Sigmoid colon (tissue), 7 donors: Measurements from ENCODE around the gene KANK2. TPM values are rescaled to one million over a fixed set of nuclear protein-coding genes. Genes with fewer than 3 reads are reported as not detected.

Source experiments
- DNase-seq: peaks from one replicate; pipeline ENCODE4 v3.0.0-alpha.2; 2019
- H3K27ac ChIP-seq, 4 donors: fragments of 200-600 bp; sonication (generic); one replicate each; pipeline ENCODE4 v1.5.1; 2016 to 2019; ENCODE audit warnings: mild to moderate bottlenecking in 1 of 4
- H3K27me3 ChIP-seq, 3 donors: fragments of 200-600 bp; sonication (generic); one replicate each; pipeline ENCODE4 v1.5.1; 2019; ENCODE audit warnings: mild to moderate bottlenecking in 1 of 3
- H3K36me3 ChIP-seq, 4 donors: fragments of 200-600 bp; sonication (generic); one replicate each; pipeline ENCODE4 v1.5.1; 2016 to 2019
- H3K4me1 ChIP-seq, 4 donors: fragments of 200-600 bp; sonication (generic); one replicate each; pipeline ENCODE4 v1.5.1; 2017 to 2019
- H3K4me3 ChIP-seq, 4 donors: fragments of 200-600 bp; sonication (generic); one replicate each; pipeline ENCODE4 v1.5.1; 2017 to 2019; ENCODE audit warnings: mild to moderate bottlenecking in 2 of 4, moderate library complexity in 1 of 4
- H3K9me3 ChIP-seq, 4 donors: fragments of 200-600 bp in 3 of 4; sonication (generic) in 3 of 4; one replicate each; pipeline versions ENCODE4 v1.5.1 to v1.6.1; 2013 to 2019
- CTCF ChIP-seq, 4 experiments: fragments of 450-650 bp in 3 of 4; fragments of 200-600 bp in 1 of 4; IDR thresholded peaks; one replicate each; pipeline ENCODE4 v1.5.1; 2016 to 2019; ENCODE audit warnings: antibody characterized with exemption in 4 of 4, mild to moderate bottlenecking in 3 of 4, moderate library complexity in 2 of 4
- EP300 ChIP-seq, 4 donors: sonication (generic); formaldehyde crosslinking; IDR thresholded peaks; one replicate each; pipeline ENCODE4 v1.6.1; 2017; ENCODE audit warnings: antibody characterized with exemption in 4 of 4
- POLR2A ChIP-seq, 2 donors: fragments of 450-650 bp; IDR thresholded peaks; one replicate each; pipeline ENCODE4 v1.6.1; 2016; ENCODE audit warnings: antibody characterized with exemption in 2 of 2, mild to moderate bottlenecking in 2 of 2, moderate library complexity in 2 of 2
- POLR2AphosphoS5 ChIP-seq, 4 donors: sonication (generic); formaldehyde crosslinking; IDR thresholded peaks; one replicate each; pipeline ENCODE4 v1.6.1; 2017; ENCODE audit warnings: antibody characterized with exemption in 4 of 4
- WGBS, 2 donors: extraction: QIAGEN DNeasy Blood & Tissue Kit; methylation state at CpG; one replicate each; pipeline ENCODE4 v1.1.7; 2013; 5-methylcytosine and 5-hydroxymethylcytosine counted together
- intact Hi-C: fragments of 100-400 bp; cut with DNase I; formaldehyde crosslinking; loops from one replicate; pipeline ENCODE4 v1.15.1; 2023
- polyA plus RNA-seq, 3 donors: library from polyadenylated mRNA; stranded (reverse); fragments of 200-250 nt; gene quantifications; one replicate each; pipeline ENCODE4 v1.2.3, GENCODE V29; 2013
- total RNA-seq, 4 donors: library from RNA; depleted of rRNA; stranded (reverse); fragments of >200 nt; gene quantifications; one replicate each; pipeline ENCODE4 v1.1.0, GENCODE V29; 2016
- donor health status: healthy with polysubstance abuse.
- donor health status: Bipolar disorder and iron deficiency.
- donor health status: healthy.

Gene KANK2
- total and polyA plus RNA-seq, 7 donors = 29.8 to 1,314 (median 691) TPM

GRCh38 chr19:11194173-11194572 lies 3.2 kb downstream of the KANK2 start:
- intact Hi-C loops = loop anchor here (2.0 kb wide), 1 partner anchor 29 kb away; no protein-coding TSS in a partner anchor
- 81 to 86% methylated on average over 8 of the region's 8 CpGs for WGBS, 2 donors
- peak overlapping the region; percentile 91 to 98 (median 94) for H3K27ac ChIP-seq
- H3K4me3 ChIP-seq = peak overlapping the region; percentile 52 to 85 (median 74)
- H3K4me1 ChIP-seq = peaks cover 0 to 82% (median 77%) of the 10 kb centered on the region in 4 donors
- no peak for TF ChIP-seq EP300 (IDR thresholded peaks at IDR 0.05)
- TF ChIP-seq CTCF (IDR thresholded peaks at IDR 0.05) = no peak
- no peak for TF ChIP-seq POLR2AphosphoS5 (IDR thresholded peaks at IDR 0.05)
- TF ChIP-seq POLR2A (IDR thresholded peaks at IDR 0.05) = no peak
- no peaks in the 10 kb centered on the region for H3K27me3 ChIP-seq
- H3K9me3 ChIP-seq = no peaks in the 10 kb centered on the region
- DNase-seq = no peak
- H3K36me3 ChIP-seq = peaks cover 17 to 46% (median 28%) of the 10 kb centered on the region in 4 donors

- no peaks in the 10 kb centered on the region for H3K9me3 ChIP-seq
- peaks cover 0 to 82% (median 77%) of the 10 kb centered on the region in 4 donors for H3K4me1 ChIP-seq
- H3K27me3 ChIP-seq = no peaks in the 10 kb centered on the region
- peak overlapping the region; percentile 91 to 98 (median 94) for H3K27ac ChIP-seq
- intact Hi-C loops = no loop called here
- H3K4me3 ChIP-seq = peak overlapping the region; percentile 10 to 85 (median 74)
- no peak for TF ChIP-seq POLR2AphosphoS5 (IDR thresholded peaks at IDR 0.05)
- no peak for TF ChIP-seq CTCF (IDR thresholded peaks at IDR 0.05)
- TF ChIP-seq EP300 (IDR thresholded peaks at IDR 0.05) = no peak
- TF ChIP-seq POLR2A (IDR thresholded peaks at IDR 0.05) = no peak
- 94% methylated on average over 68 of the region's 68 CpGs for WGBS, 2 donors
- no peak for DNase-seq
- H3K36me3 ChIP-seq = peaks cover 17 to 55% (median 33%) of the 10 kb centered on the region in 4 donors
These were observed 4.1 kb downstream of the KANK2 start for GRCh38 chr19:11192957-11193939.

GRCh38 chr19:11191934-11192333 lies 5.4 kb downstream of the KANK2 start:
- Histone ChIP-seq H3K36me3 (peaks cover 17 to 68% (median 37%) of the 10 kb centered on the region in 4 donors), H3K4me1 (peaks cover 0 to 90% (median 85%) of the 10 kb centered on the region in 4 donors)
- WGBS, 2 donors = 63 to 82% methylated on average over 5 of the region's 5 CpGs

GRCh38 chr19:11191273-11191755 lies 6.0 kb downstream of the KANK2 start:
- TF ChIP-seq EP300 (IDR thresholded peaks at IDR 0.05) (no peak), POLR2AphosphoS5 (IDR thresholded peaks at IDR 0.05) (peak; percentile 24 to 66 (median 41))
- WGBS, 2 donors = 51 to 61% methylated on average over 8 of the region's 8 CpGs
- Histone ChIP-seq H3K9me3 (no peaks in the 10 kb centered on the region), H3K36me3 (peaks cover 24 to 74% (median 40%) of the 10 kb centered on the region in 4 donors), H3K4me1 (peaks cover 0 to 96% (median 89%) of the 10 kb centered on the region in 4 donors), H3K27me3 (no peaks in the 10 kb centered on the region), H3K4me3 (peak overlapping the region in 3 of 4 donors; percentile 2 to 75 (median 73)), H3K27ac (peak overlapping the region; percentile 91 to 98 (median 94))
- peak; percentile 91 for DNase-seq
- intact Hi-C loops = no loop called here

More at GRCh38 chr19:11191934-11192333, 5.4 kb downstream of the KANK2 start:
- peak overlapping the region in 2 of 4 donors; percentile 73 to 75 for H3K4me3 ChIP-seq
- intact Hi-C loops = no loop called here
- H3K9me3 ChIP-seq = no peaks in the 10 kb centered on the region
- DNase-seq = no peak
- peak overlapping the region; percentile 91 to 98 (median 94) for H3K27ac ChIP-seq
- H3K27me3 ChIP-seq = no peaks in the 10 kb centered on the region
- no peak for TF ChIP-seq POLR2A (IDR thresholded peaks at IDR 0.05)
- no peak for TF ChIP-seq EP300 (IDR thresholded peaks at IDR 0.05)
- TF ChIP-seq CTCF (IDR thresholded peaks at IDR 0.05) = no peak
- no peak for TF ChIP-seq POLR2AphosphoS5 (IDR thresholded peaks at IDR 0.05)

- Histone ChIP-seq H3K27ac (peak overlapping the region; percentile 91 to 98 (median 94)), H3K4me3 (peak overlapping the region in 3 of 4 donors; percentile 2 to 75 (median 73)), H3K4me1 (peaks cover 0 to 100% (median 96%) of the 10 kb centered on the region in 4 donors), H3K36me3 (peaks cover 28 to 82% (median 45%) of the 10 kb centered on the region in 4 donors), H3K27me3 (no peaks in the 10 kb centered on the region), H3K9me3 (no peaks in the 10 kb centered on the region)
- intact Hi-C loops = no loop called here
- WGBS, 2 donors = 83 to 87% methylated on average over 8 of the region's 8 CpGs
- TF ChIP-seq POLR2AphosphoS5 (IDR thresholded peaks at IDR 0.05) = no peak
- TF ChIP-seq CTCF (IDR thresholded peaks at IDR 0.05) = no peak
- TF ChIP-seq EP300 (IDR thresholded peaks at IDR 0.05) = no peak
- no peak for TF ChIP-seq POLR2A (IDR thresholded peaks at IDR 0.05)
- DNase-seq = no peak
These were observed 6.8 kb downstream of the KANK2 start for GRCh38 chr19:11190501-11190900.
